Upper lobe of left lung (tissue), 6 donors: Measurements from ENCODE around the gene OGFOD3. TPM values are rescaled to one million over a fixed set of nuclear protein-coding genes. Genes with fewer than 3 reads are reported as not detected.
"Not testable (repeated sequence)": the region's sequence is repeated elsewhere in the genome, so short reads cannot be mapped to it uniquely, and the experiment has no call there.

ENCODE experiments used
- ATAC-seq, 2 donors: fragments of 200-7000 bp; cut with Tn5 transposase; one replicate each; pipeline ENCODE4 v1.9.1; 2022; ENCODE audit warnings: mild to moderate bottlenecking in 2 of 2, moderate library complexity in 2 of 2; ENCODE audit not compliant: low FRiP score in 2 of 2
- DNase-seq, 2 donors: peaks; one replicate each; pipeline ENCODE4 v3.0.0-alpha.2; 2019 to 2020
- H3K27ac ChIP-seq, 4 donors: fragments of 200-600 bp; sonication (generic); one replicate each; pipeline ENCODE4 v1.5.1; 2016 to 2019
- H3K27me3 ChIP-seq, 4 donors: fragments of 200-600 bp; sonication (generic); one replicate each; pipeline ENCODE4 v1.5.1; 2017 to 2019
- H3K36me3 ChIP-seq, 4 donors: fragments of 200-600 bp; sonication (generic); one replicate each; pipeline ENCODE4 v1.5.1; 2016 to 2019
- H3K4me1 ChIP-seq, 4 donors: fragments of 200-600 bp; sonication (generic); one replicate each; pipeline ENCODE4 v1.5.1; 2018 to 2019
- H3K4me3 ChIP-seq, 4 donors: fragments of 200-600 bp; sonication (generic); one replicate each; pipeline ENCODE4 v1.5.1; 2017 to 2019; ENCODE audit warnings: mild to moderate bottlenecking in 2 of 4, moderate library complexity in 1 of 4
- H3K9me3 ChIP-seq, 4 donors: fragments of 200-600 bp; sonication (generic); one replicate each; pipeline ENCODE4 v1.5.1; 2018 to 2019
- CTCF ChIP-seq, 6 experiments: fragments of 450-650 bp in 4 of 6; fragments of 200-600 bp in 2 of 6; sonication (generic) in 2 of 6; IDR thresholded peaks; one replicate each; pipeline ENCODE4 v1.5.1; 2016 to 2019; ENCODE audit warnings: antibody characterized with exemption in 6 of 6
- EP300 ChIP-seq, 4 donors: sonication (generic); formaldehyde crosslinking; IDR thresholded peaks; one replicate each; pipeline ENCODE4 v1.5.1; 2017; ENCODE audit warnings: antibody characterized with exemption in 4 of 4, control low read depth in 2 of 4
- POLR2A ChIP-seq, 4 donors: fragments of 450-650 bp; IDR thresholded peaks; one replicate each; pipeline ENCODE4 v1.5.1; 2016 to 2017; ENCODE audit warnings: antibody characterized with exemption in 4 of 4, mild to moderate bottlenecking in 2 of 4
- POLR2AphosphoS5 ChIP-seq, 2 donors: sonication (generic); formaldehyde crosslinking; IDR thresholded peaks; one replicate each; pipeline ENCODE4 v1.5.1; 2017; ENCODE audit warnings: antibody characterized with exemption in 2 of 2
- WGBS, 2 donors: methylation state at CpG; one replicate each; pipeline ENCODE4 v1.1.5; 2017 to 2018; 5-methylcytosine and 5-hydroxymethylcytosine counted together
- total RNA-seq, 6 donors: library from RNA; depleted of rRNA in 4 of 6; stranded (reverse); fragments of >200 nt in 4 of 6; gene quantifications; one replicate each; pipeline versions ENCODE4 v1.1.0 to v1.2.1, GENCODE V29; 2016 to 2021
- donor health status: DM: no; HTN: no; CAD: no; lungs with moderate emphysema.
- donor health status: DM: no; HTN: yes; CAD: no; lungs with severe emphysema.

OGFOD3 gene
- total RNA-seq, 6 donors from 2014 or later = 20.0 to 76.9 (median 38.2) TPM

DNA sequence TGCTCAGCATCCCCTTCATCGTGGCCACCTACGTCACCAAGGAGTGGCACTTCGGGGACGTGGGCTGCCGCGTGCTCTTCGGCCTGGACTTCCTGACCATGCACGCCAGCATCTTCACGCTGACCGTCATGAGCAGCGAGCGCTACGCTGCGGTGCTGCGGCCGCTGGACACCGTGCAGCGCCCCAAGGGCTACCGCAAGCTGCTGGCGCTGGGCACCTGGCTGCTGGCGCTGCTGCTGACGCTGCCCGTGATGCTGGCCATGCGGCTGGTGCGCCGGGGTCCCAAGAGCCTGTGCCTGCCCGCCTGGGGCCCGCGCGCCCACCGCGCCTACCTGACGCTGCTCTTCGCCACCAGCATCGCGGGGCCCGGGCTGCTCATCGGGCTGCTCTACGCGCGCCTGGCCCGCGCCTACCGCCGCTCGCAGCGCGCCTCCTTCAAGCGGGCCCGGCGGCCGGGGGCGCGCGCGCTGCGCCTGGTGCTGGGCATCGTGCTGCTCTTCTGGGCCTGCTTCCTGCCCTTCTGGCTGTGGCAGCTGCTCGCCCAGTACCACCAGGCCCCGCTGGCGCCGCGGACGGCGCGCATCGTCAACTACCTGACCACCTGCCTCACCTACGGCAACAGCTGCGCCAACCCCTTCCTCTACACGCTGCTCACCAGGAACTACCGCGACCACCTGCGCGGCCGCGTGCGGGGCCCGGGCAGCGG lies 43.6 kb downstream of the OGFOD3 start:
- TF ChIP-seq POLR2A (IDR thresholded peaks at IDR 0.05) = no peak
- no peak for TF ChIP-seq CTCF (IDR thresholded peaks at IDR 0.05)
- H3K9me3 ChIP-seq = no peaks in the 10 kb centered on the region
- no peaks in the 10 kb centered on the region for H3K36me3 ChIP-seq
- no peak overlapping the region for H3K4me3 ChIP-seq
- no peak overlapping the region for H3K27ac ChIP-seq
- peaks cover 17 to 32% (median 22%) of the 10 kb centered on the region in 4 donors for H3K4me1 ChIP-seq
- peak in 1 of 2 donors; percentile 82 for DNase-seq
- ATAC-seq = no peak
- peaks cover 0 to 54% (median 26%) of the 10 kb centered on the region in 4 donors for H3K27me3 ChIP-seq
- WGBS, 2 donors = 0 to 54% methylated on average over 3 to 43 of the region's 79 CpGs

- no peak for ATAC-seq
- peaks cover 17 to 32% (median 22%) of the 10 kb centered on the region in 4 donors for H3K4me1 ChIP-seq
- no peak overlapping the region for H3K4me3 ChIP-seq
- no peak overlapping the region for H3K27ac ChIP-seq
- TF ChIP-seq CTCF (IDR thresholded peaks at IDR 0.05) (no peak), POLR2AphosphoS5 (IDR thresholded peaks at IDR 0.05) (no peak)
- no peaks in the 10 kb centered on the region for H3K9me3 ChIP-seq
- DNase-seq = no peak
- H3K27me3 ChIP-seq = peaks cover 0 to 52% (median 27%) of the 10 kb centered on the region in 4 donors
- no peaks in the 10 kb centered on the region for H3K36me3 ChIP-seq
- 86 to 90% methylated on average over 5 to 32 of the region's 37 CpGs for WGBS, 2 donors
Measured at GRCh38 chr17:82373731-82374625, 44.4 kb downstream of the OGFOD3 start.

- DNase-seq = not testable (repeated sequence)
- 84 to 91% methylated on average over 10 of the region's 10 CpGs for whole genome bisulfite sequencing, 2 donors
- peaks cover 0 to 47% (median 27%) of the 10 kb centered on the region in 4 donors for H3K27me3 ChIP-seq
Measured at GRCh38 chr17:82373072-82373452, 45.3 kb downstream of the OGFOD3 start.

DNA sequence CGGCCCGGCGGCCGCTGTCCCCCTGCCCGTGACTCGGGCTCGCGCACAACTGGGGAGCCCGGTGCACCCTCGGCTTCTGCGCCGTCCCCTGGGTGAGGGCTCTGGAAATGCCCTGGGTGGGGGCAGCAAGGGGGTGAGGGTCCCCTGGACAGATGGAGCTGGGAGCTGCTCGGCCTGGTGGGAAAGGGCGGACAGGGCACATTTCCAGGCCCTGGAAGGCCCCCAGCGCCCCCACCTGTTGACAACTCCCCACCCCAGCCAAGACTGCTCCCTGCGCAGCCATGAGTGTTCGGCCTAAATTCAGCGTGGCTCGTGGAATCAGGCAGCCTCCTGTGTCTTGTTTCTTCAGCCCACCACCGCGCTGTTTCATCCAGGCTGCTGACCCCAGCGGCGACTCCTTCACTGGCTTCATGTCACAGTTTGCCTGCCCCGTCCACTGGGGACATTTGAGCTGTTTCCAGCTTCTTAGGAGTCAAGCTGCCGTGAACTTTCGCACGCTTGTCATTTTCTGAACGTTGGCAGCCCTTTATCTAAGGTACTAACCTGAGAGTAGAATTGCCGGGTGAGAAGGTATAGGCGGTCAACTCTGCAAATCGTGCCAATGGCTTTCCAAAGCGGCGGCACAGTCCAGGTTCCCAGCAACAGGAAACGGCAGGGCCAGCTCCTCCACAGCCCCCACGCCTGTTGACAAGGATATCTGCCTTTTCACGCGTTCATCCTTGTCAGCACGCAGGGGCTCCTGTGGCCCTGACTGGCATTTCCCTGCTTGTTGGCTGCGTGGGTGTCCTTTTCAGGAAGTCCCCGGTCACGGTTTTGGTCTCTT lies 45.9 kb downstream of the OGFOD3 start:
- peaks cover 0 to 47% (median 27%) of the 10 kb centered on the region in 4 donors for H3K27me3 ChIP-seq
- no peak for ATAC-seq

More at GRCh38 chr17:82373072-82373452, 45.3 kb downstream of the OGFOD3 start:
- peaks cover 17 to 32% (median 22%) of the 10 kb centered on the region in 4 donors for H3K4me1 ChIP-seq
- H3K36me3 ChIP-seq, H3K4me3 ChIP-seq, H3K9me3 ChIP-seq, H3K27ac ChIP-seq, ATAC-seq: not testable (repeated sequence)

More for the DNA sequence above, 45.9 kb downstream of the OGFOD3 start:
- Histone ChIP-seq H3K4me3 (no peak overlapping the region), H3K27ac (no peak overlapping the region), H3K4me1 (peaks cover 17 to 32% (median 22%) of the 10 kb centered on the region in 4 donors), H3K9me3 (no peaks in the 10 kb centered on the region), H3K36me3 (no peaks in the 10 kb centered on the region)
- no peak for TF ChIP-seq EP300 (IDR thresholded peaks at IDR 0.05)
- no peak for TF ChIP-seq CTCF (IDR thresholded peaks at IDR 0.05)
- no peak for TF ChIP-seq POLR2AphosphoS5 (IDR thresholded peaks at IDR 0.05)
- TF ChIP-seq POLR2A (IDR thresholded peaks at IDR 0.05) = no peak
- WGBS, 2 donors = 38 to 39% methylated on average over 23 to 35 of the region's 41 CpGs
- DNase-seq = no peak
